GM19463 (cell line): ENCODE measurements around the gene MPDU1.

Experiments used
- ATAC-seq: cut with Tn5 transposase; IDR thresholded peaks from one replicate; pipeline ENCODE4 v1.9.1; 2021; ENCODE audit warnings: mild to moderate bottlenecking, moderate library complexity; ENCODE audit not compliant: unreplicated experiment

MPDU1 gene

DNA sequence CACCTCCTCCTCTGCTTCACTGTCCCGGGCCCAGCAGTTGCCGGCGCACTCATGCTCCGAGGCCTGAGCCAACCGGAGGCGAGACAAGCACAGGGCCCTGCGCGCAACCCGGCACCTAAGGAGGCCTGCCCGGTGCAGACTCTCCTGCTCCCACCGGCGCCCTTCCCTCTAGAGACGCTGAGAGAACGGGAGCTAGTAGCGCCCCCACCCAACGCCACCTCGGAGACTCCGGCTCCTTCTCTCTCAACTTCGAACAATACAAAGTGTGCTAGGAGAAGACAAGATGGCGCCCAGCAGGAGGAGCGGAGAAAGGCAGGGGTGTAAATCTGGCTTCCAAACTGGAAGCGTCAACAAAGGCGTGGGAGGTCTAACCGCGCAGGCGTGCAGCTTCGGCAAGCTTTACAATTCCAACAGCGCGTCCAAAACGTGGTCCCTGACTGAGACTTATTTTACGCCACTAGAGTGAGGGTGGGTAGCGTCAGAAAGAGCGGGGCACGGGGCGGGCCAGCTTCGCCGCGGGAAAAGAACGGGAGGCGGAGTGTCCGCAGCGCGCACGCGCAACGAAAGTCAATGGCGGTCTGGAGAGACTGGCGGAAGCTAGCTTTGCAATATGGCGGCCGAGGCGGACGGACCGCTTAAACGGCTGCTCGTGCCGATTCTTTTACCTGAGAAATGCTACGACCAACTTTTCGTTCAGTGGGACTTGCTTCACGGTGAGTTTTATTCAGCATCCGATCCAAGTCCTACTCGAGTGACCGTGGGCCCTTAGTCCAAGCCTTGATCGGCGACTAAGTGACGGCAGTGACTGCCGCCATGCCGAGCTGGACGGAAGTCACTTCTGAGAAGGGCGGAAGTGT, at the start of gene MPDU1:
Gene MPDU1, plus strand, starts transcription at position 600 of the 857 bp plus-strand sequence. Its CDS starts 11 bp downstream, at position 611.
- ATAC-seq, result peak; percentile 66

DNA sequence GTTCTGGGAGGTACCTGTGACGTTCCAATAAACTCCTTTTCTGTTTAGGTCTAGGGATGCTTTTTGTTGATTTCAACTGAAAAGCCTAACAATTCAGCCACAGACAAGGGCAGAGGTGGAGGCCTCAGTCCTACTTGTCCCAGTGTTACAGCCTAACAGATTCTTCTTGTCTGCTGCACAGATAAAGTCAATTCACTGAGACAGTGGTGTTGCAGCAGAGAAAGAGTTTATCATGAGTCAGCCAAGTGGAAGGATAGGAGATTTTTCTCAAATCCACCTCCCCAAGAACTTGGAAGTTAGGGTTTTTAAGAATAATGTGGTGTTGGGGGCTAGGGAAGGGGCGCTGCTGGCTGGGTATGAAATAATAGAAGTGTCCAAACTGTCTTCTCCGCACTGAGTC, 45.6 kb upstream of the MPDU1 start:
- ATAC-seq, result no peak

DNA sequence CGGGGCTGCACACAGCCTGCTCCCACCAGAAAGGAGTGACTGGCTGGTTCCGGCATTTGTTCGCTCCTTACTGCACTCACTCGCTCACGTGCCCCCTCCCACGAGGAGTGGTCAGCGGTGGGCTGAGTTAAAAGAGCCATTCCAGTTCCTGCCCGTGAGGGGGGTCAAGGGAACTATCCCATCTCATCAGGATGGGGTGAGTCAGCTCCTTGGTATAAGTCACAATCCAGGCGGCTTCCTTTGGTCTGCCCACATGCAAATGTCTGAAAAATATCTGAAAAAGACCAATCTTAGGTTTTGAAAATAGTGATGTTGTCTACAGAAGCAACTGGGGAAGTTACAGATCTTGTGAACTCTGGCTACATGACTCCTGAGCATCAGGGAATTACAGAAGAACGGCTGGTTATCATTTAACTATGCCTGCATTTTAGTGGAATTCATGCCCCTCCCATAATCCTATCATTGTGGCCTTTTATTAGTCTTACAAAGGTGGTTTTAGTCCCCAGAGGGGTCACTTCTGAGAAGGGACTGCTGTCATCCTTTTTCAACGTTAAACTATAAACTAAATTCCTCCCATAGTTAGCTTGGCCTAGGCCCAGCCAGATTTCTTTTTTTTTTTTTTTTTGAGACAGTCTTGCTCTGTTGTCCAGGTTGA, 44.6 kb upstream of the MPDU1 start:
- ATAC-seq, result no peak

DNA sequence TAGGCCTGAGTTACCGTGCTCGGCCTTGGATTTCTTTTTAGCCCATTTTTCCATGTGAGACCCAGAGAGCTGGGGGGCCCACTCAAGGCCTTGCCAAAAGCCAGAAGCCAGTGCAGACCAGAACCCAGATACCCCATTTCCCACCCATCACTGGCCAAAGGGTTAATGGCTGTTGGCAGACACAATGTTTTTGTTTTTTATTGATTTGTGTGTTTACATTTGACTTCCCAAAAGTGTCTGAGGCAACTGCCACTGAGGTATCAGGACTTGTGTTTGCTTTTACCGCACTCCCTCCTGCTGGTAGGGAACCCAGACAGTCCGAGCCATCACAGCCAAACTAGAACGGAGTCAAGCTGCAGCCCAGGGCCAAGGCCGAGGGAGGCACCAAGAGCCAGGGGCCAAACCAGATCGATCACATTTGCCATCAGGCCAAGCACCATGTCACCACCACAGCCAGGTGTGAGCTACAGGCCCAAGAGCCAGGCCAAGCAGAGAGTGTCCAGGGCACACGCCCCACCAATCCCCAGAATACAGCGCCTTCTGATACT, 42.5 kb upstream of the MPDU1 start:
- ATAC-seq, result no peak

DNA sequence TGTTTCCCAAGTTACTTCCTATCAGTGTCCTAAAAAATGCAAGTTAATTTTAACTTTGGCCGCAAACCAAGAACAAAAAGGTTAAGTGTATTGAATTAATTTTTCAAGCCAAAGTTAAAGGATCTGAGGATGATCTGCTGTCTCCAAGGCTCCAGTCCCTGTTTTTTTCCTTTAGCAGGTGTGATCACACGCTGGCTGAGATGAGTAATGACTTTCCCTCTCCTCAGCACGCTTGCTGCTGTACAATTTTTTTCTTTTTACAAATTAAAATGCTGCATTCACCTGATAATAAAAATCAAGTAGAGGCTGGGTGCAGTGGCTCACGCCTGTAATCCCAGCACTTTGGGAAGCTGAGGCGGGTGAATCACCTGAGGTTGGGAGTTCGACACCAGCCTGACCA, 38.7 kb upstream of the MPDU1 start:
- no peak for ATAC-seq

DNA sequence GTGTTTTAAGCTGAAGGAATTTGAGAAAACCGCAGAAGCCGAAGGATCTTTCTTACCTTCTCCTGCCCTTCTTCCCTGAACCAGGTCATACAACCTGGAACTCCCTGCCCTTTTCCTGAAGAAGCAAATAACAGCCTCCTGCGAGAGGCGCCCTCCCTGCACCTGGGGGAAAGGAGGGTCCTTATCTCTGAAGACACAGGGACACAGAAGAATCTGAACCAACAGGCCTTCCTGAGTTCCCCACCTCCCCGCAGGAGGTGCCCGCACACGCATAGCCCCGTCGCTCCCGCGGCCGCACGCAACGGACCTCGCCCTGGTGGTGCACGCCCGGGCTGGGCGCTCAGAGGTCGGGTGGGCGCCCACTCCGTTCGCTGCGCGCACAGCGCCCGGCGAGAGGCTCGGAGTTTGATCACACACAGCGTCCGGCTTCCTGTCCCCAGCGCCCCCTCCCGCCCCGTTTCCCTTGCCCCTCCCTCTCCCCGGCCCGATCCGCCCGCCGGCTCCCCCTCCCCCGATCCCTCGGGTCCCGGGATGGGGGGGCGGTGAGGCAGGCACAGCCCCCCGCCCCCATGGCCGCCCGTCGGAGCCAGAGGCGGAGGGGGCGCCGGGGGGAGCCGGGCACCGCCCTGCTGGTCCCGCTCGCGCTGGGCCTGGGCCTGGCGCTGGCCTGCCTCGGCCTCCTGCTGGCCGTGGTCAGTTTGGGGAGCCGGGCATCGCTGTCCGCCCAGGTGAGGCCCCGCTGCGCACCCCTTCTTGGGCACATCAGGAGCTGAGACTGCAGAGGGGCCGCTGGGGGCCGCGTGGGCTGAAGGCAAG, 34.9 kb upstream of the MPDU1 start, which contains the start of gene TNFSF12:
Gene TNFSF12, plus strand, starts transcription at position 474 of the 816 bp plus-strand sequence. Its CDS starts 96 bp downstream, at position 570.
- no peak for ATAC-seq

DNA sequence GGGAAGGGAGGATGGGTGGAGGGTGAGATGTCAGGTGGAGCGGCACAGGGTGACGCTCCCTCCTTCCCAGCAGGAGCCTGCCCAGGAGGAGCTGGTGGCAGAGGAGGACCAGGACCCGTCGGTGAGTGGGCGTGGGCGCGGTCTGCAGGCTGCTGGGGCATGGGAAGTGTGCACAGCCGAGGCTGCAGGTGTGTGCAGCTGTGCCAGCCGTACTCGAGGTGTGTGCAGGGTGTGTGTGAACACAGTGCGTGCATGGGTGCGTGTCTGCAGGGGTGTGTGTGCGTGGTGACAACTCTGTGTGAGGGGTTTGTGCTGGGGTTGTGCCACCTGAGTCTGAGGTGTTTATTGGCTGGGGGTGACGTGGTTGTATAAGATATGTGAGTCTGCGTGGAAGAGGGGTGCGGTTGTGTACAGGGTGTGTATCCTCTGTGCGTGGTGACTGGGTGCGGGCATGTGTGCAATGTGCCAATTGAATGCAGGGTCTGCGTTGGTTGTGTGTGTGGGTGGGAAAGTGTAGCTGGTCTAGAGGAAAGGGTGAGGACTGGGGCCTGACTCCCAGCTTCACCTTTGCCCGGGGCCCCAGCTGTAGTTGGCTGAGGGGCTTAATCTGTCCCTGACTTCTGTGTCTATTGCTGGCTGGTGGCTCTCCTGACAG, 34.1 kb upstream of the MPDU1 start:
- ATAC-seq, result no peak

DNA sequence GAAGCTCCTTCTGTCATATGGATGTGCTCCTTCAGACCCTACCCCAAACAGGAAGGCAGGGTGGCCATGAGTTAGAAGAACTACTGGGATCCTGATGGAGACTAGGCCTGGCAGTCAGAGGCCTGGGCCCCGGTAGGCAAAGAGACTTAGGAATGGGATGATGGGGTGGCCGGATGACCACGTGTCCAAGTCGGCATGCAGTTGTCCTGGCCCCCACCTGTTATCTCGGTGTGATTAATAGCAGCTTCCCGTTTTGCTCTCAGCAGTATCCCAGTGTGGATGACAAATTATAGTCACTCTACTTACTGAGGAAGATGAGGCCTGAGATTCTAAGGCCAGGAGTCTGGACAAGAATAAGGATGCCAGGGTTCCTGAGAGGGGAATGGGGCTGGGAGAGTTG, 33.3 kb upstream of the MPDU1 start:
- no peak for ATAC-seq

DNA sequence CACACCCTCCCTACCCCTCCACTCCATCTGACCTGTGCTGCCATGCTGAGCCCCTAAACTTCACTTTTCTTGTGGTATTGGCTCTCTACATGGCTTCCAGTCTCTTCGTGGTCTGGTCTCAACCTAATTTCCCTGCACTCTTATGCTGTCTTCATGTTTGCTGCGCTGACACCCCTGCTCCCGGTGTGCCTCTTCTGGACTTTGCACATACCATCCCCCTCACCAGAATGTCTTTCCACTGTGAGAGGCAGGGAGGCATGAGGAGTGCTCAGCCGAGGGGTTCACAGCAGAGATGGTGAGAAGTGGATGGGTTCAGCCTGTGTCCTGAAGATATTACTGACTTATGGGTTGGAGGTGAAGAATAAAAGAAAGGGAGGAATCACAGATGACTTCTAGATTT, 32.3 kb upstream of the MPDU1 start:
- ATAC-seq, result no peak

DNA sequence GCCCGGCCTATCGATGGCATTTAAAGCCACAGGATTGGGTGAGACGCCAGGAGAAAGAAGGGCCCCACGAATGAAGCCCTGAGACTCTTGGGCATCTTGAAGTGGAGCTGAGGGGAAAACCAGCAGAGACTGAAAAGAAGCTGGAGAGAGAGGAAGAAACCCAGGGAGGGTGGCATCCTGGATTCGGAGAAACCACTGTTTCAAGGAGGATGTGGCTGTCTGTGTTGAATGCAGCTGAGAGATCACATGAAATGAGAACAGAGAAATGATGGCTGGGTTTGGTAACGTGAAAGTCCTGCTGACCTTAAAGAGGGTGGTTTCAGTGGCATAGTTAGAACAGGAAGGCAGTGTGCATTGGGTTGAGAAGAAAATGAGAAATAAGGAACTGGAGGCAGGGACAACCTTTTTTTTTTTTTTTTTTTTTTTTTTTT, 31.0 kb upstream of the MPDU1 start:
- ATAC-seq, result peak; percentile 71

DNA sequence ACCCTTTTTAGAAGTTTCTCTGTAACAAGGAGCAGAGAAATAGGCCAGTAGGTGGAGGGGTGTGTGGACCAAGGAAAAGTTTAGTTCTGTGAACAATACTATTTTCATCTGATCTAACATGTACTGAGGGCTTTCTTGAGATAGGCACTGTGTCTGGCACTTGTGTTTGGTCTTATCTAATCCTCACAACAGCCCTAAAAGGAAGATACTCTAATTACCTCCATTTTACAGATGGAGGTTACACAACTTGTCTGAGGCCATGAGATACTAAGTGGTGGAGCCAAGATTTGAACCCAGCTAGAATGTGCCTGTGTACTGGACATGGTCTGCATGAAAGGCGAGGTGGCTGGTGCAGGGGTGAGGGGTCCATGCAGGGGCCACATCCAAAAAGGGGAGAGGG, 30.3 kb upstream of the MPDU1 start:
- ATAC-seq, result no peak

DNA sequence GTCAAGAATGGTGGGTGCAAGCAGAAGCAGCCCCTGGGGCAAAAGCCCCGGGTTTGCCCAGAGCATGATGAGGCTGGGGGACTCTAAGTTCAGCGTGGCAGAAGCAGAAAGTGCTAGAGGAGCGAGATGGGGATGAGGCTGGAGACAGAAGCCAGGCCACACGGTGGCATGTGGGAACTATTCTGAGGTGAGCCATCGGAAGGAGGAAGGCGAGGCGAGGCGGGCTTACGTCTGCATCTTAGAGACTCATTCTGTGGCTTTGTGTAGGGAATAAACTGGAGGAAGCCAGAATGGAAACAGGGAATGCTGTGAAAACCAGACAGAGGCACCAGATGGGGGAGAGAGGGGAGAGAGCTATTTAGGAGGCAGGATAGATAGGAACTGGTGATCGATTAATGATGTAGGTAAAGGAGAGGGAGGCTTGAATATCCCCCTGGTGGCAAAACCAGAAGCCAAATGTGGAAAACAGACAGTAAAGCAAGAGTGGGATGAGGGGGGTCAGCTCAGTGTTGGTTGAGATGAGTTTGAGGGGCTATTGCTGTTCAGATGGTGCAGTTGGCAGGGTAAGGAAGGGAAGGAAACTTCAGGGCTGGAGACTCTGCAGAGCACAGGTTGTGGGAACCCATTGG, 28.2 kb upstream of the MPDU1 start:
- no peak for ATAC-seq

DNA sequence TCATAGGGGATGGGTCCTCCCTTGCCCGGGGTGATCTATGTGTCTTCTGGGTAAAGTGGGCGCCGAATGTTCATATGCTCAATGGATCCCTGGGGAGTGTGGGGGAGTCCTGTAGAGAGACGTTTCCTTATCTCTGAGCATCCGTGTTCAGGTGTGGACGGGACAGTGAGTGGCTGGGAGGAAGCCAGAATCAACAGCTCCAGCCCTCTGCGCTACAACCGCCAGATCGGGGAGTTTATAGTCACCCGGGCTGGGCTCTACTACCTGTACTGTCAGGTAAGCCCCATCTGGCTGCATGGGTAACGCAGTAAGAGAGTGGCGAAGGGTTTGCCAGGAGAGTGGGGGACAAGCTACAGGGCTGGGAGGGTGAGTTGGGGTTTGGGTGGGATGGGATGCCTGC, 27.0 kb upstream of the MPDU1 start:
- no peak for ATAC-seq

DNA sequence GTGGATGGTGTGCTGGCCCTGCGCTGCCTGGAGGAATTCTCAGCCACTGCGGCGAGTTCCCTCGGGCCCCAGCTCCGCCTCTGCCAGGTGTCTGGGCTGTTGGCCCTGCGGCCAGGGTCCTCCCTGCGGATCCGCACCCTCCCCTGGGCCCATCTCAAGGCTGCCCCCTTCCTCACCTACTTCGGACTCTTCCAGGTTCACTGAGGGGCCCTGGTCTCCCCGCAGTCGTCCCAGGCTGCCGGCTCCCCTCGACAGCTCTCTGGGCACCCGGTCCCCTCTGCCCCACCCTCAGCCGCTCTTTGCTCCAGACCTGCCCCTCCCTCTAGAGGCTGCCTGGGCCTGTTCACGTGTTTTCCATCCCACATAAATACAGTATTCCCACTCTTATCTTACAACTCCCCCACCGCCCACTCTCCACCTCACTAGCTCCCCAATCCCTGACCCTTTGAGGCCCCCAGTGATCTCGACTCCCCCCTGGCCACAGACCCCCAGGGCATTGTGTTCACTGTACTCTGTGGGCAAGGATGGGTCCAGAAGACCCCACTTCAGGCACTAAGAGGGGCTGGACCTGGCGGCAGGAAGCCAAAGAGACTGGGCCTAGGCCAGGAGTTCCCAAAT, 26.4 kb upstream of the MPDU1 start:
- ATAC-seq, result no peak

DNA sequence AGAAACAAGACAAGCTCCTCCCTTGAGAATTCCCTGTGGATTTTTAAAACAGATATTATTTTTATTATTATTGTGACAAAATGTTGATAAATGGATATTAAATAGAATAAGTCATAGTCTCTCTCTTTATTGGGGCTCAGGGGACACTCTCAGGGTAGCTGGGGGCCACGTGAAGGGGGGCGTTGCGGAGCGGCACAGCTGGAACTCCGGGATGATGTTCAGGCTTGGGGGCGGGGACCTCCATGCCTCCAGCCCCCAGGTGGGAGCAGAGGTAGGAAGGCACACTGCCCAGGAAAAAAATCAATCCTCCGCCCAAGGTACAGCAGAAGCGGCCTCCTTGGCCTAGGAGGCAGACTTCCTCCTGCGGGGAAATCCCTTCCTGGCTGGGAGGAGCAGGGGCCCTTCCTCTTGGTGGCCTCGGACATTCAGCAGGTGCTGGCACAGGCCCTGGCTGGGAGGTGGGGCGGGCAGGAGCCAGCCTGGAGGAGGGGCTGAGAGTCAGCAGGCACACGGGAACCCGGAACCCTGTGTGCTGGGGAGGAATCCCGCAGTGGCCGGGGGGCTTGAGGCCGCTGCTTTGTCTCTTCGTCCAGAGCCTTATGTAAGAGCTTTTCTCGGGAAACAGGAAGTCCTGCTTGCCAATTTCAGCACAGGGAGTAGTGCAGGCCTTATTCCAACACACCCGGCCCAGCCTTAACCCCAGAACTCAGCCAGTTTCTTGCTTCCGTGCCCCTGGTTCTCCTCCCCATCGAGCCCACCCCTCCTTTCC, 25.7 kb upstream of the MPDU1 start:
- peak; percentile 34 for ATAC-seq

DNA sequence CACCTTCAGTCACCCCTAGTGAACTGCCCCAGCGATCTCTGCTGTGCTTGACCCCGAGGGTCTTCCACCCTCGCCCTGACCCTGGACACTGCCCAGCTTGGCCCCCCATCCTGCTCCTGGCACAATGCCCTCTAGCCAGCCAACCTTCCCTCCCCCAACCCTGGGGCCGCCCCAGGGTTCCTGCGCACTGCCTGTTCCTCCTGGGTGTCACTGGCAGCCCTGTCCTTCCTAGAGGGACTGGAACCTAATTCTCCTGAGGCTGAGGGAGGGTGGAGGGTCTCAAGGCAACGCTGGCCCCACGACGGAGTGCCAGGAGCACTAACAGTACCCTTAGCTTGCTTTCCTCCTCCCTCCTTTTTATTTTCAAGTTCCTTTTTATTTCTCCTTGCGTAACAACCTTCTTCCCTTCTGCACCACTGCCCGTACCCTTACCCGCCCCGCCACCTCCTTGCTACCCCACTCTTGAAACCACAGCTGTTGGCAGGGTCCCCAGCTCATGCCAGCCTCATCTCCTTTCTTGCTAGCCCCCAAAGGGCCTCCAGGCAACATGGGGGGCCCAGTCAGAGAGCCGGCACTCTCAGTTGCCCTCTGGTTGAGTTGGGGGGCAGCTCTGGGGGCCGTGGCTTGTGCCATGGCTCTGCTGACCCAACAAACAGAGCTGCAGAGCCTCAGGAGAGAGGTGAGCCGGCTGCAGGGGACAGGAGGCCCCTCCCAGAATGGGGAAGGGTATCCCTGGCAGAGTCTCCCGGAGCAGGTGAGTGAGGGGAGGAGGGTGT, 24.9 kb upstream of the MPDU1 start, which contains the start of gene TNFSF13:
Gene TNFSF13, plus strand, starts transcription at position 207 of the 776 bp plus-strand sequence. Its CDS starts 290 bp downstream, at position 497.
- no peak for ATAC-seq

DNA sequence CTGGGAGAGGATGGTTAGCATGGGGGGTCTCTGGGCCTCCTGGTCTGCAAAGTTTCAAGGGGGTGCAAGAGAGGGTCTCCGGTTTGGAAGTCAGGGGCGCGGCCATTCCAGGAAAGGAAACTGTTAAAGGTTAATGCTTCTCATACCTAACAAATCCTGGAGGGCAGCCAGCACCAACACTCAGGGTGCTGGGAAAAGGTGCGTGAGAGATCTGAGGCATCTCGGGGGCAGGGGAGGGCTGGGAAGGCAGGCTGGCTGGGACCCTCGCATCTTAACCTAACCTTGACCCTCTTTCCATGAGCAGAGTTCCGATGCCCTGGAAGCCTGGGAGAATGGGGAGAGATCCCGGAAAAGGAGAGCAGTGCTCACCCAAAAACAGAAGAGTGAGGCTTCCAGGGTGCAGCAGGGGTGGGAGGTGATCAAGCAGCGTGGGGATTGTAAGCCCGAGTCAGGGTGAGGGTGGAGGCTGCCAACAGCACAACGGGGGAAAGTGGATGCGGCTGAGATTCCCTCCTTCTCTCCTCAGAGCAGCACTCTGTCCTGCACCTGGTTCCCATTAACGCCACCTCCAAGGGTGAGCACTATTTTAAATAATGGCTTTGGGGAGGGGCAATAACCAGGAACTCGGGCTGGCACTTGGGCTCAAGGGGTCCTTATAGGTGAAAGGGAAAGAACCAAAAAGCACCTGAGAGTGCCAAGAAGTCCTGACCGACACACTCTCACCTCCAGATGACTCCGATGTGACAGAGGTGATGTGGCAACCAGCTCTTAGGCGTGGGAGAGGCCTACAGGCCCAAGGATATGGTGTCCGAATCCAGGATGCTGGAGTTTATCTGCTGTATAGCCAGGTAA, 24.1 kb upstream of the MPDU1 start:
- ATAC-seq, result no peak
